NT2/D1 (cell line): ENCODE results near the gene GAGE12F.
"Not testable (repeated sequence)": the region's sequence is repeated elsewhere in the genome, so short reads cannot be mapped to it uniquely, and the experiment has no call there.

Source experiments
- DNase-seq: peaks from one replicate; pipeline ENCODE4 v3.0.0-alpha.2; 2011; ENCODE audit warnings: low read depth, low spot score
- H3K27me3 ChIP-seq: 2 replicates; pipeline ENCODE4 v1.6.0; 2011; ENCODE audit warnings: mild to moderate bottlenecking; ENCODE audit not compliant: insufficient read length, insufficient read depth
- H3K36me3 ChIP-seq: 2 replicates; pipeline ENCODE4 v1.6.1; 2011; ENCODE audit warnings: mild to moderate bottlenecking, low read length, mixed read lengths; ENCODE audit not compliant: insufficient read depth, insufficient read length
- H3K4me1 ChIP-seq: 2 replicates; pipeline ENCODE4 v1.5.1; 2011; ENCODE audit not compliant: insufficient read depth, insufficient read length
- H3K4me3 ChIP-seq: 2 replicates; pipeline ENCODE4 v1.5.1; 2011; ENCODE audit warnings: low read depth; ENCODE audit not compliant: insufficient read length
- H3K9ac ChIP-seq: 2 replicates; pipeline ENCODE4 v1.6.0; 2011; ENCODE audit warnings: low read depth; ENCODE audit not compliant: insufficient read length
- H3K9me3 ChIP-seq: 2 replicates; pipeline ENCODE4 v1.5.1; 2011; ENCODE audit warnings: mild to moderate bottlenecking, low read length; ENCODE audit not compliant: insufficient read depth

GAGE12F gene

GRCh38 chrX:49560542-49560941, at the start of gene GAGE12F:
Gene GAGE12F (plus strand): TSS chrX:49560842. CDS start chrX:49561997, 1,155 bp downstream.
- not testable (repeated sequence) for H3K9me3 ChIP-seq, H3K27me3 ChIP-seq, DNase-seq, H3K9ac ChIP-seq, H3K4me3 ChIP-seq, H3K36me3 ChIP-seq, H3K4me1 ChIP-seq

GRCh38 chrX:49531877-49532276, 28.8 kb upstream of the GAGE12F start, which contains the start of gene GAGE12C:
Gene GAGE12C (plus strand): TSS chrX:49532177. CDS start chrX:49533332, 1,155 bp downstream.
- H3K9ac ChIP-seq, H3K4me3 ChIP-seq, H3K9me3 ChIP-seq, H3K27me3 ChIP-seq, DNase-seq, H3K4me1 ChIP-seq, H3K36me3 ChIP-seq: not testable (repeated sequence)

GRCh38 chrX:49541433-49541832, 19.2 kb upstream of the GAGE12F start, which contains the start of gene GAGE12D:
Gene GAGE12D (plus strand): TSS chrX:49541733. CDS start chrX:49542888, 1,155 bp downstream.
- H3K9ac ChIP-seq, H3K9me3 ChIP-seq, H3K36me3 ChIP-seq, H3K4me1 ChIP-seq, DNase-seq, H3K4me3 ChIP-seq, H3K27me3 ChIP-seq: not testable (repeated sequence)

GRCh38 chrX:49550989-49551388, 9.7 kb upstream of the GAGE12F start, which contains the start of gene GAGE12E:
Gene GAGE12E (plus strand): TSS chrX:49551289. CDS start chrX:49552444, 1,155 bp downstream.
- not testable (repeated sequence) for H3K4me3 ChIP-seq, H3K9me3 ChIP-seq, H3K36me3 ChIP-seq, H3K4me1 ChIP-seq, DNase-seq, H3K27me3 ChIP-seq, H3K9ac ChIP-seq

GRCh38 chrX:49568728-49569127, 8.1 kb downstream of the GAGE12F start:
- not testable (repeated sequence) for H3K4me1 ChIP-seq, H3K36me3 ChIP-seq, H3K9ac ChIP-seq, H3K9me3 ChIP-seq, DNase-seq, H3K27me3 ChIP-seq, H3K4me3 ChIP-seq

GRCh38 chrX:49569152-49569551, 8.5 kb downstream of the GAGE12F start:
- not testable (repeated sequence) for H3K4me1 ChIP-seq, DNase-seq

GRCh38 chrX:49570100-49570499, 9.5 kb downstream of the GAGE12F start, which contains the start of gene GAGE12G:
Gene GAGE12G (plus strand): TSS chrX:49570400. CDS start chrX:49571555, 1,155 bp downstream.
- not testable (repeated sequence) for H3K4me3 ChIP-seq, H3K9ac ChIP-seq, H3K9me3 ChIP-seq, H3K27me3 ChIP-seq, H3K36me3 ChIP-seq, H3K4me1 ChIP-seq, DNase-seq

More at GRCh38 chrX:49569152-49569551, 8.5 kb downstream of the GAGE12F start:
- H3K4me3 ChIP-seq, H3K36me3 ChIP-seq, H3K9ac ChIP-seq, H3K27me3 ChIP-seq, H3K9me3 ChIP-seq: not testable (repeated sequence)

- DNase-seq, H3K27me3 ChIP-seq, H3K36me3 ChIP-seq, H3K4me1 ChIP-seq, H3K4me3 ChIP-seq, H3K9me3 ChIP-seq, H3K9ac ChIP-seq: not testable (repeated sequence)
Observed at GRCh38 chrX:49579649-49580048, 19.0 kb downstream of the GAGE12F start, which contains the start of gene GAGE12H. Gene GAGE12H (plus strand): TSS chrX:49579949. CDS start chrX:49581104, 1,155 bp downstream.

- H3K4me3 ChIP-seq, DNase-seq, H3K27me3 ChIP-seq, H3K9me3 ChIP-seq, H3K4me1 ChIP-seq, H3K9ac ChIP-seq, H3K36me3 ChIP-seq: not testable (repeated sequence)
Observed at GRCh38 chrX:49589196-49589595, 28.6 kb downstream of the GAGE12F start, which contains the start of gene GAGE2A. Gene GAGE2A (plus strand): TSS chrX:49589496. CDS start chrX:49590651, 1,155 bp downstream.

GRCh38 chrX:49589769-49590478, 29.3 kb downstream of the GAGE12F start:
- H3K36me3 ChIP-seq, H3K9me3 ChIP-seq, H3K4me3 ChIP-seq, H3K9ac ChIP-seq, H3K27me3 ChIP-seq, H3K4me1 ChIP-seq, DNase-seq: not testable (repeated sequence)

- not testable (repeated sequence) for H3K4me3 ChIP-seq, H3K9me3 ChIP-seq, H3K27me3 ChIP-seq, H3K4me1 ChIP-seq, H3K9ac ChIP-seq, H3K36me3 ChIP-seq, DNase-seq
Observed at GRCh38 chrX:49590488-49590887, 29.8 kb downstream of the GAGE12F start.

GRCh38 chrX:49598720-49599119, 38.1 kb downstream of the GAGE12F start, which contains the start of gene GAGE1:
Gene GAGE1 (plus strand): TSS chrX:49599020. CDS start chrX:49600175, 1,155 bp downstream.
- not testable (repeated sequence) for H3K9me3 ChIP-seq, H3K4me3 ChIP-seq, DNase-seq, H3K4me1 ChIP-seq, H3K27me3 ChIP-seq, H3K36me3 ChIP-seq, H3K9ac ChIP-seq
